GM19468 (cell line): ENCODE measurements around the gene ATP5PO.
"Not testable (repeated sequence)": the region's sequence is repeated elsewhere in the genome, so short reads cannot be mapped to it uniquely, and the experiment has no call there.

Experiments
- ATAC-seq: cut with Tn5 transposase; IDR thresholded peaks from one replicate; pipeline ENCODE4 v1.9.1; 2021; ENCODE audit warnings: mild to moderate bottlenecking, moderate library complexity, moderate number of reproducible peaks; ENCODE audit not compliant: unreplicated experiment; ENCODE audit errors: extremely low read depth

ATP5PO gene

DNA sequence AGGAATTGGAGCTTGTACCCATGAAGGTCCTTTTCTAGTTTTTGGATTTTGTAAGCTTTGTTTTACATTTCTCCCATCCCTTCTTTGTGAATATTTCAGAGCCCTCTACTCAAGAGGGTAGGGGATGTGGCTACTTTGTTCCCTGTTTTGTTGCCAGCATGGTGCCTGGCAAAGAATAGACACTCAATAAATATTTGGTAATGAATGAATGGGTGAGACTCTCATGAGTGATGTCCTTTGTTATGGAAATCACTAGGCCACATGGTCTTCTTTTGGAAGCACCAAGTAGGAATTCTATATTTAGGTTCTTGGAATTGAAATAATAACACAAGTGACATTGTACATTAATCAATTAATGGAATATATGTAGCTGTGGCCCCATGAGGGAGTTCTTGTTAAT lies 26.8 kb upstream of the ATP5PO start:
- ATAC-seq: no peak

DNA sequence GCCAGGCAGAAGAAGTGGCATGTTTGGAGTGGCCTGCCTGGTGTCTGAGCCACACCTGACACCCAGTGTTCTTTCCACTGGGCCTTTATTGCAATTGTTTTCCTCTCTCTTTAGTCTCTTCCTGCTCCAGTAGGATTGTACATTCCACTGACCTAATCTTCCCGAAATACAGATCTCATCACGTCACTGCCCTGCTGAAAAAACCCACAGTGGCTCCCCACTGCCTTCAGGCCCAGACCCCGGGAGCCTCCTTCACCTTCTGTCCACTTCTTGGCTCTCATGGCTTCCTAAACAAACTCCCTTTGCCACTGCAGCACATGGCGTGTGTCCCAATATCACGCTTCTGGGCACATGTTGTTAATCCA lies 25.3 kb upstream of the ATP5PO start:
- no peak for ATAC-seq

DNA sequence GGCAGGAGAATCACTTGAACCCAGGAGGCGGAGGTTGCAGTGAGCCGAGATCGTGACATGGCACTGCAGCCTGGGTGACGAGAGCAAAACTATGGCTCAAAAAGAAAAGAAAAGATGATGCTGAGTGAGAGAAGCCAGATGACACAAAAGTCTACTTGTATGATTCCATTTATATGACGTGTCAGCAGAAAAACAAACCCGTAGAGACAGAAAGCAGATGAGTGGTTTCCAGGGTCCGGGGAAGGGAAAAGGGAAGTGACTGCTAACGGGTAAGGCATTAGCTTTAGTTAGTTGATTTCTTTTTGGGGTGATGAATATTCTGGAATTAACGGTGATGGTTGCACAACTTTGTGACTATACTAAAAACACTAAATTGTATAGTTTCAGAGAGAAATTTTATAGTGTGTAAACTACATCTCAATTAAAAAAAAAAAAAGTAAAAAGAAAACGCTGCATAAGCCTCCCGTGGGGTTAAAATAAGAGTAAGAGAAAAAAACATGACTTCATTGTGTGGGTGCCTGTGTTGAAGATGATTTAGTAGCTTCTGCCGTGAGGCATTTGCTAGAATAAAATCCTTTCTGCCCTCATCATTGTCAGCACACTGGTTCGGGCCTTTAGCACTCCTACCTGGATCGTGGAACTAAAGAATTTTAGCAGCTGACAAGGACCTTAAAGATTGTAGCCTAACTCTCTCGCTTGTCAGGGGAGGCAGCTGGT lies 24.7 kb upstream of the ATP5PO start:
- ATAC-seq: no peak

DNA sequence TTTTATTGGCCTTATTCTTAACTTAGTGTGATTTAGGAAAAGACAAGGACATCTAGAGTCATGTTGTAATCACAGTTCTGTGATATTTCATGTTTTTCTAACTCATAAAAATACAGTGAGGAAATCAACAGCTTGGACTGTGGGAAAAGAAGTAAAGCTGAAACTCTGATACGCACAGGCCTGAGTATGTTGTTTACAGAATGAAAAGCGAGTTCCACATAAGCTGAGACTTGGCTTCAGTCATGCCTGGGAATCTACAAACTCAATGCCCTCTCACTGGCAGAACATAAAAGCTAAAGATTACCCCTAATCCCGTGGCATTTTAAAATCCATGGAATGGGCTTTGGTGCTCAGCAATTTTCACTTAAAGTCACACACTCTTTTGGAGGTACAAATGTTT lies 23.6 kb upstream of the ATP5PO start:
- no peak for ATAC-seq

DNA sequence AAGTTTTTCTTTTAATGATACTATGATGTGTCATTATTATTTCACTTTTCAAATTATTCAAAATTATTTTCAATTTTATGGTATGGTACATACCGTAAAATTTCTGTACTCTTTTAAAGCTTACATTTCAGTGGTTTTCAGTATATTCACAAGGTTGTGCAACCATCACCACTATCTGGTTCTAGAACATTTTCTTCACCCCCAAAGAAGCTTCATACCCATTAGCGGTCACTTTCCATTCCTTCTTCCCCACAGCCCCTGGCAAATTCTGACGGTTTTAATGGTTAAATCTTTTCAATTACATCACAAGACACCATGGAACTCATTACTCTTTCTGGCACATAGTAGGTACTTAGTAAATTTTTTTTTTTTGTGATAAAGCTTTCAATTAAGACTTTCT lies 22.8 kb upstream of the ATP5PO start:
- ATAC-seq: no peak

DNA sequence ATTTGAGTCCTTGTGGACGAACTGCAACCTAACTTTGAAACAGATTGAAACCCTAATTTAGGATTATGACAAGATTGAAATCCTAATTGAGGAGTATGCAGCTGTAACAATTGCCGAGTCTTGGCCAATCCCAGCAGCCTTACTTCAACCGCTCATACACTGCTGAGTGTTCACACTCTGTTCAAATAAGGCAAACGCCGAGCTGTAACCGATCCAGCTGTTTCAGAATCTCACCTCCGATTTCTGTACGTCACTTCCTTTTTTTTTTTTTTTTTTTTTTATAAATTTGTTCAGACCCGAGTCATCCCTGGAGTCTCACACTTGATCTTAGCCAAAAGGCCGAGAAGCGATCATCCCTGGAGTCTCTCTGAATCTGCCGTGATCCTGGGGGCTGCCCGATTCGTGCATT lies 22.3 kb upstream of the ATP5PO start:
- ATAC-seq: no peak

DNA sequence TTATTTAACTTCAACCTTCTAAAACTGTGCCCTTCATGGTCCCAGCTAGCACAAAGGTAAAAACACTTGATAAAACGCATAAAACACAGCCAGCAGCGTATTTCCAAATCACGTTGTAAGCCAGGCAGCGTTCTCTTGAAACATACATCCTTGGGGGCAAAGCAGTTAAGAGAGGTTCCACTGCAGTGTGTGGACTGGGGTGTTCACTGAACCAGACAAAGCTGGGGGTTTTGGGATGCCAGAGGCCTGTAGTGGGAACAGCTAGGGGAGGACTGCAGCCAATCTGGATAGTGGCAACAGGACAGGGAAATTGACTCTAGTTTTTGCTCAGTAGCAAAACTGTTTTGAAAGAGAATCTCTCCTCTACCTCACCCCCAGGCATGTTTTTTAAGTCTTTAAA lies 21.5 kb upstream of the ATP5PO start:
- no peak for ATAC-seq

DNA sequence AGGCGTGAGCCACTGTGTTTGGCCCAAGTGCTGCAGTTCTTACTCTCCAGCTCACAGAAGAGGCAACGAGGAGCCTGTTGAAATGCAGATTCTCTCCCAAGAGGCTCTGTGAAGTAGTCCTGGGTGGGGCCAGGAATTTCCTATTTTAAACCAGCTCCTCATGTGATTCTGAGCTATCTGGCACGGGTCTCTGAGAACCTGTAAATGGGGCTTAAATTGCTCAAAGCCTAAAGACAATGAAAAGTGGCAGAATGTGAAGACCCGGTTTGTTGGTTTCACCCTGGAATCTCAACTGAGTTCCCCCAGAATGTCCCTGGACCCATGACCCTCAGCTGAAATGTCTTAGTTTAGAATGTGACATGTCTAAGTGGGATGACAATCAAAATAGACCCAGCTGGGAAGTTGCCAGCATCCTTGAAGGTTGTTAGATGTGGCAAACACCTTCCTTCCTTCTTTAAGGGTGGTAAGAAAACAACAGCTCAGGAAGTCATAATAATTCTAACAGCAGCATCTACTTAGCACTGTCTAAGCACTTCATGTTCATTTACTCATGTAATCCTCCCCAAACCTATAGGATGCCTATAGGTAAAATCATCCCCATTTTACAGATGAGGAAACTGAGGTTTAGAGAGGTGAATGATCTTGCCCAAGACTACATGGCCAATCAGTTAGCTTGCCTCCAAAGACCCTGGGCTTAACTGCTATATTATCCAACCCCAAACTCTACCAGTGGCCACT lies 20.9 kb upstream of the ATP5PO start:
- no peak for ATAC-seq

DNA sequence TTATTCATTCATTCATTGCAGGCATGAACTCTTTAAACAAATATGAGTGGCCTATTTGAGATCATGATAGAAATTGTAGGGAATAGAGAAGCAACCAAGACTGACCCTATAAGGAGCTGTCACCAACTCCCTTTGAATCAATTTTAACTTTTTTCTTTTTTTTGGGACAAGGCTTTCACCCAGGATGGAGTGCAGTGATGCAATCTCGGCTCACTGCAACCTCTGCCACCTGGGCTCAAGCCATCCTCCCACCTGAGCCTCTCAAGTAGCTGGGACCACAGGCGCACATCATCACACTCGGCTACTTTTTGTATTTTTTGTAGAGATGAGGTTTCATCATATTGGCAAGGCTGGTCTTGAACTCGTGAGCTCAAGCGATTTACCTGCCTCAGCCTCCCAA lies 17.1 kb upstream of the ATP5PO start:
- no peak for ATAC-seq

DNA sequence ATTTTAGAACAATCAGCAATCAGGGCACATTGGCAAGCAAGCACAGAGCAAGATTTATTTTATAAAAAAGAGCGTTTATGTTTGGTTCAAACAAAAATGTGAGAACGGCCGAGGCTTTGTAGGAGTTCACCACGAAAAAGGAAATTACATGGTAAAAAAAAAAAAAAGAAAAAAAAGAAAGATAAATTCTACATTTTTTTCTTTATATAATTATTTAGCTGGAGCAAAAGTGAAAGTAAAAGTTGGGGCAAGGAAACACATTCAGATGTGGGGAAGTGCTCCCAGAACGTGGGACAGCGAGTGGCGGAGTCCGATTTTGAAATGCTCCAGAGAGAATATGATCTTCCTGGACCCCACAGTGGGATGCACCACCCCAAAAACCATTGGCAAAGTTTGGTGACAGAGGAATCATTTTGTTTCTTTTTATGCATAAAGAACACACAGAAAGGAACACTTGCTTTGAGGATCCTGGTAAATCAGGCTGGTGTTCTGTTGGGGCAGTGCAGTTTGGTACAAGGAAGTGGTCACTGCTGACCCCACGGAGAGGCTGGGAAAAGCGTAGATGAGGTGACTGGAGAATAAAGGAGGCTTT lies 16.3 kb upstream of the ATP5PO start:
- no peak for ATAC-seq

DNA sequence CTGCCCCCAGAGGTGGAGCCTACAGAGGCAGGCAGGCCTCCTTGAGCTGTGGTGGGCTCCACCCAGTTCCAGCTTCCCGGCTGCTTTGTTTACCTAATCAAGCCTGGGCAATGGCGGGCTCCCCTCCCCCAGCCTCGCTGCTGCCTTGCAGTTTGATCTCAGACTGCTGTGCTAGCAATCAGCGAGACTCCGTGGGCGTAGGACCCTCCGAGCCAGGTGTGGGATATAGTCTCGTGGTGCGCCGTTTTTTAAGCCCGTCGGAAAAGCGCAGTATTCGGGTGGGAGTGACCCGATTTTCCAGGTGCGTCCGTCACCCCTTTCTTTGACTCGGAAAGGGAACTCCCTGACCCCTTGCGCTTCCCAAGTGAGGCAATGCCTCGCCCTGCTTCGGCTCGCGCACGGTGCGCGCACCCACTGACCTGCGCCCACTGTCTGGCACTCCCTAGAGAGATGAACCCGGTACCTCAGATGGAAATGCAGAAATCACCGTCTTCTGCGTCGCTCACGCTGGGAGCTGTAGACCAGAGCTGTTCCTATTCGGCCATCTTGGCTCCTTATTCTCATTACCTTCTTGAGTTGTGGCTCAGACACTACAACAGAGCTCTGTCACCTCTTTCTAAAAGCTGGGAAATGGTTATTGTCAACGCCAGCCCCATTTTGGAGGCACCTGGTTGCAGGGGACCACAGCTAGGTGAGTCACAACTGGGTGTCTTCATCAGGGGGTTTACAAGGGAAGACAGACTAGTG lies 15.6 kb upstream of the ATP5PO start:
- not testable (repeated sequence) for ATAC-seq

DNA sequence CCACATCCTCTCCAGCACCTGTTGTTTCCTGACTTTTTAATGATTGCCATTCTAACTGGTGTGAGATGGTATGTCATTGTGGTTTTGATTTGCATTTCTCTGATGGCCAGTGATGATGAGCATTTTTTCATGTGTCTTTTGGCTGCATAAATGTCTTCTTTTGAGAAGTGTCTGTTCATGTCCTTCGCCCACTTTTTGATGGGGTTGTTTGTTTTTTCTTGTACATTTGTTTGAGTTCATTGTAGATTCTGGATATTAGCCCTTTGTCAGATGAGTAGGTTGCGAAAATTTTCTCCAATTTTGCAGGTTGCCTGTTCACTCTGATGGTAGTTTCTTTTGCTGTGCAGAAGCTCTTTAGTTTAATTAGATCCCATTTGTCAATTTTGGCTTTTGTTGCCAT lies 10.6 kb upstream of the ATP5PO start:
- ATAC-seq: not testable (repeated sequence)

DNA sequence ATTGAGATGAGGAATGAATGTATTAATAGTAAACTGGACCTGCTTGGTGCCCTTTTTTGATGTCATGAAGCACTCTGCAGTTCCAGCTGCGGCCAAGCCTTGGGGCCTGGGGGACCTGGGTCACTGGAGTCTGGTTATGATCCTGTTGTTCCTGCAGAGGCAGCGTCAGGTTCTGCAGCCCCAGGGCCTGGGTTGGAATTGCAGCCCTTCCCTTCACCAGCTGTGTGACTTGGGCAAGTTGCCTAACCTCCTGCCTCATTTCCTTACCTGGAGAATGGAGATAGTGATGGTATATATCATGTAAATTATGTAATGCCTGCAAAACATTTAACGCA lies 9.1 kb upstream of the ATP5PO start:
- ATAC-seq: no peak

DNA sequence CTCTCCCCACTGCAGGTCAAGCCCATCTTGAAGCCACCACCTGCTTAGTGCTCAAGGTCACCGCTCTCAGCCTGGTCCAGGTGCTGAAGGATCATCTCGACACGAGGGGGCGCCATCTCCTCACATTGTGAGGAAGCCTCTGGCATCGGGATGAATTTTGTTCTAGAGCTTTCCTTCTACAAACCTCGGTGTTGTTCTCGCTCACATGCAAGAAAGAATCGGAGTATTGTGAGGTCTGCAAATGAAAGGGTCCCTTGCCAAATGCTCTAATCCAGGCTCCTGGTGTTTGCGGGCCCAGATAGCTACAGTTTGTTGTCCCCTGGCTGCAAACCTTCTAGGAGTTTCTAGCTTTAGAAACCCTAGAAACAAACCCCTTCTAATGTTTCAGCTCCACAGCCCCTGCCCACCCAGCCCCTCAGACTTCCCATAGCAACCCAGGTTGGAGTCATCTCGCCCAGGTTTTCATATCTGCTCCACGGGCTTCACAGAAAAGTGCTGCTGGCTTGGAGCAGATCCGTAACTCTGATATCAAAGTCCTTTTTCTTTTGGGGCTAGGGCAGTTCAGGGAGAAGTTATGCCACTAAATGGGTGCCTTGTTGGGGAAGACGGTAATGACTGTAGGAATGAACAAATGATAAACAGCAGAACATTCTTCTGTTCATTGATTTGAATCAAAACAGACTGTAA lies 8.6 kb upstream of the ATP5PO start:
- peak; percentile 68 for ATAC-seq

DNA sequence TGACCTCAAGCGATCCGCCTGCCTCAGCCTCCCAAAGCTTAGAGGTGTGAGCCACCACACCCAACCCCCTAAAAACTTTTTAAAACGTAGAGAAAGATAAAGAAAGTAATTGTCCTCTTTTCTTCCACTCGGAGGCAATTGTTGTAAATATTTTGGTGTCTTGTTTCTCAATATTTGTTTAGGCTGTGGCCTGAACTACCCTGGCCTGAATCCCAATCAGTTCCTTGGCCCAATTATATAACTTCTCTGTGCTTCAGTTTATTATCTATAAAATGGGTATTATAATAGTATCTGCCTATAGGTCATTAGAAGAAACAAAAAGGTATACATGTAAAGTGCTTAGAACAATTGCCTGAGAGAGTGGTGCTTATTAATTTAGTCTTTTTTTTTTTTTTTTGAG lies 1.8 kb upstream of the ATP5PO start:
- ATAC-seq: no peak

DNA sequence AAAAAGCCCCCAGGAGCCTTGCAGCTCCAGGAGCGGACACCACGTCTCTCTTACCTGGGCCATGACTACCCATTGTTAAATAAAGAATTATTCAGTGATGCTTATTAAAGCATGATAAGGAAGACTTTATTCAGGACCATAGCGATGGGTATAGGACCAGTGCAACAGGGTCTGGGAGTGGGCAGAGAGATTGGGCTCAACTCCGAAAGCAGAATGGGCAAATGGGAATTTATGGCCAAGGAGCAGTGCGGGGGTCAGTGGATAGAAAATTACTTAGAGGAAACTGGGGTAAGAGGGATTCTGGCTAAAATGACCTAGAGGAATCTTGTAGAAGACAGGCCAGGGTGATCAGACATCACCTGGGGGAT lies 580 bp upstream of the ATP5PO start:
- no peak for ATAC-seq

DNA sequence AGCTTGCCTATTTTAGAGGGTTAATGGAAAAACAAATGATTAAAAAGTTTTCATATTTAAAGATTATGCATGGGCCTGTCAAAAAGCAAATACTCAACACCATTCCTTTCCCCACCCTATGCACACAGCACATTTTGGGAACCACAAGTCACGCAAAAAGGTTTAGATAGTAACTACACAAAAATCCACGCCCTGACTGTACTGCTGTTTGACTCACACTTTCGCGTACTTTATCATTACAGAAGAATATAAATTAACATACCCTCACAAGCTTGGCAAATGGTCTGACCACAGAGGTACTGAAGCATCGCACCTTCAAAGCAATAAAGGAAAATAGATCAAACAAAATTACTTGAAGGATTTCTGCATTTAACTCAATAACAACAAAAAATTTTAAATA lies 1.4 kb downstream of the ATP5PO start:
- no peak for ATAC-seq

DNA sequence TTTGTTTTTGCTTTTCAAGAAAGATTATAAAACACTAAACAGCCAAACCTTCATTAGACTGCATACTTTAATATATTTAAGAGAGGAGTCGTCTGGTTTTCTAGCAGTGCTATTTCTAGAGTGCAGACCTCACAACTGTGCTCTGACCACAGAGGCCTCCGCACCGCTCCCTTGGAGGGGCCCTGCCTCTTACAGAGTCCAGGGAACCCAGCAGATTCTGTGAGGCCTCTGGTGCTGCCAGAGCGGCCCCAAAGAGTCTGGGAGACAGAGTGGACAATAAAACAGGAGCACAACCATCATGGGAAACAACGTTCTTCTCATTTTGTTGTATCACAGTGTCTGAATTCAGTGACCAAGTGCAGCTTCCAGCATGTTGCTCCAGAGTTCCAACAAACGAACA lies 5.8 kb downstream of the ATP5PO start:
- ATAC-seq: no peak

DNA sequence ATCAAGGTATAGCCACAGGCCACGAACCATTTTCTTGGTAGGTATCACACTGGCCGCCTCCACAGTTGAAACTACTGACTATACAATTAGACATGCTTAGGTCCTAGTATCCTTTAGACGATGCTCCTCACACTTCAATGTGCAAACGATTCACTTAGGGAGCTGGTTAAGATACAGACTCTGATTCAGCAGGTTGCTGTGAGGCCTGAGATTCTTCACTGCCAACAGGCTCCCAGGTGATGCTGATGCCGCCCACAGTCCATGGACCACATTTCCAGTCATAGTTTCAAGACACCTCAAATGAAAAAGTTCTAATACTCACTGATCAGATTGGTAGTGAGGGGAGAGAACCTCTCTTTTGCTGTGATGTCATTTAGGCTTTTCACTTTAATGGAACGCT lies 6.8 kb downstream of the ATP5PO start:
- ATAC-seq: no peak

DNA sequence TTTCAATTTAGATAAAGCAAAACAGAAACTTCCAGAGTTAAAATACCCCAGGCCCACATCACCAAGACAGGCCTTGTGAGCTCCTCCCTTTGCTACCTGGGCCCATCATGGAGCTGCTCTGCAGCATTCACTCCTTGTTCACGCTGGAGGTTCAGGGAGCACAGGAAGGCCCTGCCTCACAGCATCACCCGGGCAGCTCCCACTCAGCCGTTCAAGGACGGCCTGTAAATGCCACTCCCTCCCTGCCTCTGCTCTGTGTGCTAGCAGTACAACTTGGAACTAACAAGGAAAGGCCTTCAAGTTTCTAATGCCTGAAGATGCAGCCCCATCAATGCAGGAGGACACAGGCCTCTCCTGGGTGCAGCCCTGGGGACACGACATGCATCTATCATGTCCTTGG lies 11.6 kb downstream of the ATP5PO start:
- ATAC-seq: no peak

DNA sequence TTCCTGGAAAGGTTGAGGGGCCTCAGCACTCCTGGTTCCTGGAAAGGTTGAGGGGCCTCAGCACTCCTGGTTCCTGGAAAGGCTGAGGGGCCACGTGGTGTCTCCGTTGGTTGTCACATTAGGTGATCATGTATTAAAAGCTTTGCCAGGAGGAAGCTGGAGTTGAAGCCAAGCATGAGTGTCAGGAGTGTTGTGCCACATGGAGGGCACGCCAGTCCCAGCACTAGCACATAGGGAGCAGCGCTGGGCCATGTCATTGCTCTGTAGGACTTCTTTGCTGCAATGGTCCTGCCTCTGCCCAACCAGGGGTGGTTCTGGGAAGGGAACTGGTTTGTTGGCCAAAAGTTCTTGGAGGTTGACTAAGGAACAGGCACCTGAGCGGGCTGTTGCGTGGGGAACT lies 13.3 kb downstream of the ATP5PO start:
- no peak for ATAC-seq
